DOHH2 (cell line): ENCODE measurements around the gene P4HTM.

Experiments
- CTCF ChIP-seq: fragments of 200-600 bp; sonication (generic); IDR thresholded peaks from one replicate; pipeline ENCODE4 v1.5.1; 2014; ENCODE audit warnings: antibody characterized with exemption, mild to moderate bottlenecking, low read depth, low read length; ENCODE audit not compliant: poor library complexity, severe bottlenecking
- EZH2phosphoT487 ChIP-seq: fragments of 200-600 bp; sonication (generic); IDR thresholded peaks from 2 replicates; pipeline ENCODE4 v1.6.1; 2017; ENCODE audit warnings: borderline replicate concordance, mild to moderate bottlenecking, antibody characterized with exemption, low read length, moderate library complexity, mixed read lengths

- TF ChIP-seq CTCF = no peak
- TF ChIP-seq EZH2phosphoT487 = no peak
Observed at GRCh38 chr3:48996640-48997039, 6.6 kb downstream of the P4HTM start.
